Measurements from ENCODE around the gene CCL24. TPM values are rescaled to one million over a fixed set of nuclear protein-coding genes. Genes with fewer than 3 reads are reported as not detected.

CCL24 gene, protein sequence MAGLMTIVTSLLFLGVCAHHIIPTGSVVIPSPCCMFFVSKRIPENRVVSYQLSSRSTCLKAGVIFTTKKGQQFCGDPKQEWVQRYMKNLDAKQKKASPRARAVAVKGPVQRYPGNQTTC
- total RNA-seq, result 0.43 TPM in 1 of 2 replicates, not detected in the other

DNA sequence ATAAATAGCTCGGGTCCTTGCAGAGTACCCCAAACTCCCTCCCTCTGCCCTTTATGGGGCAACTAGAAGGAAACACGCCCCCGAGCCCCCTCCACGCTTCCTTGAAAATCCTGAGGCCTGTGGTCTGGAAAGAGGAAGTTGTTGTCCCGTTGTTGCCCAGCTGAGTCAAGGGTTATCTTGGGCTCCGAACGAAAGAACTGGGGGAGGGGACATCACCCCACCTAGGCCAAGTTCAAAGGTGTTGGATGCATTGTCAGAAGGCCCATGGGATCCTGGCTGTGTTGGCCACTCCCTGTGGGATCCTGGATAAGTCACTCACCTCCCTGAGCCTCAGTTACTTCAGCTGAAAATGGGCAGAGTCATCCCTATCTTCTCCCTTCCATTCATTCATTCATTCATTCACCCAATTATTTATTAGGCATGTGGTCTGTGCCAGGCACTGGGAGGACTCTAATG is at the start of gene CCL24:
CCL24 (minus strand) TSS at position 26 of the 456 bp plus-strand sequence. CDS start 91 bp downstream, outside the sequence.

DNA sequence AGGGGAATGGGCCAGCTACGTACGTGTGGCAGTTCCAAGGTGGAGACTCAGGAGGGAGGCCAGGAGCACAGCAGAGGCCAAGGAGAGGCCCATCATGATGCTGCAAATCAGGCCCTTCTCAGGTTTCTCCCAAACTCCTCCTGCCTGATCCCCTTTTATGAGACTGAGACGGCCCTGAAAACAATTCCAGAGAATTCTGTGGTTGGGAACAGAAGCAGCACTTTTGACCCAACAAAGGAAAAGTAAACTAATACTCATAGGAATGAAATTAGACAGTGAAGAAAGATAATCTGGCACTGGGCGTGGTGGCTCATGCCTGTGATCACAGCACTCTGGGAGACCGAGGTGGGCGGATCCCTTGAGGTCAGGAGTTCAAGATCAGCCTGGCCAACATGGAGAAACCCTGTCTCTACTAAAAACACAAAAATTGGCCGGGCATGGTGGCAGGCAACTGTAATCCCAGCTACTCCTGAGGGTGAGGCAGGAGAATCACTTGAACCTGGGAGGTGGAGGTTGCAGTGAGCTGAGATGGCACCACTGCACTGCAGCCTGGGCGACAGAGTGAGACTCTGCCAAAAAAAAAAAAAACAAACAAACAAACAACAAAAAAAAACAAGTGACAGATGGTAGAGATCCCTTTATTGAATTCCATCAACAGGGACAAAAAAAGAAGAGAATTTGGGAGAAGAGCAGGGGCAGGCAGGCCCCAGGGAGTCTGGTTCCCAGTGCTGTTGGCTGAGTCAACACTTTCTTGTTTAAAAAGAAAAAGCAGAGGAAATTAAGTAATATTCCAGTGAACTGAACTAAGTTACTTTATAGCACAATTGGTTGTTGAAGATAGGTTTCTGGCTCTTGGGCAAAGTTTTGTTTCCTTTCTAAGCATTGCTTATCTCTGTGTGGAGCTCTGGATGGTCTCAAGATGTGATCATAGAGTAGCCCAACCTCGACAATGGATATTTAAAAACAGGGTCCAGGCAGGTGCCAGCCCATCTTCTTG is 41.2 kb downstream of the CCL24 start, which contains the start of gene CCL26:
CCL26 (minus strand) TSS at position 131 of the 997 bp plus-strand sequence; CDS start at position 96, 35 bp downstream.

Other genes starting within 250 kb of the CCL24 start
- gene HIP1, start 74.9 kb downstream of the CCL24 start, total RNA-seq, result 5.8 and 7.2 TPM in 2 replicates
- gene CCL26, start 41.6 kb downstream of the CCL24 start, total RNA-seq, result 0.14 and 0.34 TPM in 2 replicates
- 12.0 and 34.7 TPM in 2 replicates for gene RHBDD2, start 65.2 kb upstream of the CCL24 start, total RNA-seq
- gene POR, start 101.3 kb upstream of the CCL24 start, total RNA-seq, result 75.9 and 185 TPM in 2 replicates
- 15.8 and 18.5 TPM in 2 replicates for gene TMEM120A, start 180.8 kb upstream of the CCL24 start, total RNA-seq
- gene STYXL1, start 234.2 kb upstream of the CCL24 start, total RNA-seq, result 53.7 and 81.3 TPM in 2 replicates
- gene MDH2, start 234.3 kb upstream of the CCL24 start, total RNA-seq, result 48.9 and 56.8 TPM in 2 replicates

Data from nasal cavity respiratory epithelium epithelial cell of viscerocranial mucosa (primary cell).